Measurements from ENCODE around the gene CORO1A.

DNA sequence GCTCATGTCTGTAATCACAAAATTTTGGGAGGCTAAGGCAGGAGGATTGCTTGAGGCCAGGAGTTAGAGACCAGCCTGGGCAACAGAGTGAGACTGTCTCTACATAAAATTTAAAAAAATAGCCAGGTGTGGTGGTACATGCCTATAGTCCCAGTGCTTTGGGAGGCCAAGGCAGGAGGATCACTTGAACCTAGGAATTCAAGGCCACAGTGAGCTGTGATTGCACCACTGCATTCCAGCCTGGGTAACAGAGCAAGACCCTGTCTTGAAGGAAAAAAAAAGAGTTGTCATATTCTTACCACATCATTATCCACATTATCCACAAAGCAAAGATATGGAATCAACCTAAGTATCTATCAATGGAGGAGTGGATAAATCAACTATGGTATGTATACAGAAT, 39.4 kb upstream of the CORO1A start:
- TF ChIP-seq CTCF (IDR thresholded peaks at IDR 0.05; ENCODE audit: poor library complexity) (no peak), EZH2 (IDR thresholded peaks at IDR 0.05; ENCODE audit: borderline replicate concordance) (no peak)
